HG02852 (cell line): ENCODE measurements around the gene WDFY2.
"Not testable (repeated sequence)": the region's sequence is repeated elsewhere in the genome, so short reads cannot be mapped to it uniquely, and the experiment has no call there.

Experiments used
- ATAC-seq: cut with Tn5 transposase; IDR thresholded peaks from one replicate; pipeline ENCODE4 v1.9.1; 2021; ENCODE audit warnings: mild to moderate bottlenecking, moderate library complexity; ENCODE audit not compliant: unreplicated experiment

Gene WDFY2

GRCh38 chr13:51583875-51584730, at the start of gene WDFY2:
Gene WDFY2 (plus strand): TSS chr13:51584462. CDS start chr13:51584688, 226 bp downstream.
- peak; percentile 71 for ATAC-seq

GRCh38 chr13:51538591-51539179, 45.6 kb upstream of the WDFY2 start:
- ATAC-seq: no peak

GRCh38 chr13:51539887-51540286, 44.4 kb upstream of the WDFY2 start:
- ATAC-seq: no peak

GRCh38 chr13:51541037-51541436, 43.2 kb upstream of the WDFY2 start:
- ATAC-seq: no peak

- ATAC-seq: no peak
These were observed 42.4 kb upstream of the WDFY2 start for GRCh38 chr13:51541809-51542258.

GRCh38 chr13:51542346-51543242, 41.7 kb upstream of the WDFY2 start:
- ATAC-seq: no peak

- not testable (repeated sequence) for ATAC-seq
These were observed 38.8 kb upstream of the WDFY2 start for GRCh38 chr13:51545446-51545845.

GRCh38 chr13:51547425-51548176, 36.7 kb upstream of the WDFY2 start:
- ATAC-seq: no peak

- peak; percentile 91 for ATAC-seq
These were observed 35.2 kb upstream of the WDFY2 start for GRCh38 chr13:51549050-51549449.

GRCh38 chr13:51549593-51549992, 34.7 kb upstream of the WDFY2 start:
- ATAC-seq: no peak

- ATAC-seq: no peak
These were observed 34.1 kb upstream of the WDFY2 start for GRCh38 chr13:51550151-51550550.

- no peak for ATAC-seq
These were observed 32.8 kb upstream of the WDFY2 start for GRCh38 chr13:51551416-51551815.

- no peak for ATAC-seq
These were observed 32.2 kb upstream of the WDFY2 start for GRCh38 chr13:51552027-51552426.

GRCh38 chr13:51553531-51553930, 30.7 kb upstream of the WDFY2 start:
- ATAC-seq: no peak

- ATAC-seq: no peak
These were observed 27.5 kb upstream of the WDFY2 start for GRCh38 chr13:51556740-51557139.

GRCh38 chr13:51557438-51557837, 26.8 kb upstream of the WDFY2 start:
- ATAC-seq: no peak

GRCh38 chr13:51557875-51558612, 26.2 kb upstream of the WDFY2 start:
- ATAC-seq: no peak

- no peak for ATAC-seq
These were observed 24.1 kb upstream of the WDFY2 start for GRCh38 chr13:51559946-51560735.
